PC-9 (cell line): ENCODE data around the gene SAMD7. TPM values are rescaled to one million over a fixed set of nuclear protein-coding genes. Genes with fewer than 3 reads are reported as not detected.

Experiments
- BruUV-seq: library from RNA; stranded (reverse); fragments of 400-500 nt; replicated peaks from 2 replicates; lab custom pipeline; 2021; lab: Mats Ljungman, UMichigan
- CTCF ChIA-PET: fragments of 300-600 bp; sonication (Branson Sonifier 250); formaldehyde crosslinking; loops from one replicate; lab custom pipeline; 2022; ENCODE audit warnings: antibody characterized with exemption; lab: Charles Lee
- POLR2A ChIA-PET: fragments of 300-600 bp; sonication (Branson Sonifier 250); formaldehyde crosslinking; loops from one replicate; lab custom pipeline; 2022; ENCODE audit warnings: antibody characterized with exemption; ENCODE audit not compliant: unreplicated experiment; lab: Charles Lee
- DNase-seq, 2 experiments: peaks; one replicate each; pipeline versions ENCODE4 v3.0.0 to v3.0.0-alpha.2; 2015 to 2022; ENCODE audit warnings: mixed read lengths in 1 of 2
- H2AFZ ChIP-seq: fragments of 200-600 bp; sonication (generic); 2 replicates; pipeline ENCODE4 v1.8.1; 2017; ENCODE audit warnings: antibody characterized with exemption
- H3F3A ChIP-seq: fragments of 200-600 bp; sonication (generic); 2 replicates; pipeline ENCODE4 v1.8.1; 2017; ENCODE audit warnings: antibody characterized with exemption, mild to moderate bottlenecking, low read depth; ENCODE audit not compliant: insufficient read depth
- H3K27ac ChIP-seq: fragments of 200-600 bp; sonication (generic); 2 replicates; pipeline ENCODE4 v1.6.1; 2016; ENCODE audit warnings: mixed run types
- H3K27me3 ChIP-seq: fragments of 200-600 bp; sonication (generic); 2 replicates; pipeline ENCODE4 v1.6.1; 2016; ENCODE audit warnings: low read depth, mixed run types; ENCODE audit not compliant: insufficient read depth
- H3K36me3 ChIP-seq: fragments of 200-600 bp; sonication (generic); 2 replicates; pipeline ENCODE4 v1.6.1; 2016; ENCODE audit warnings: low read depth, mixed run types
- H3K4me1 ChIP-seq: fragments of 200-600 bp; sonication (generic); replicated peaks from 2 replicates; pipeline ENCODE4 v1.6.1; 2016; ENCODE audit warnings: mixed run types; ENCODE audit not compliant: insufficient read depth
- H3K4me2 ChIP-seq: fragments of 200-600 bp; sonication (generic); 2 replicates; pipeline ENCODE4 v1.6.1; 2017; ENCODE audit warnings: mixed run types
- H3K4me3 ChIP-seq: fragments of 200-600 bp; sonication (generic); 2 replicates; pipeline ENCODE4 v1.6.1; 2016; ENCODE audit warnings: mixed run types
- H3K79me2 ChIP-seq: fragments of 200-600 bp; sonication (generic); 2 replicates; pipeline ENCODE4 v1.6.1; 2017; ENCODE audit warnings: low read depth, mixed run types
- H3K9me2 ChIP-seq: fragments of 200-600 bp; sonication (generic); 2 replicates; pipeline ENCODE4 v1.8.1; 2017; ENCODE audit warnings: mild to moderate bottlenecking; ENCODE audit not compliant: insufficient read depth
- H3K9me3 ChIP-seq: fragments of 200-600 bp; sonication (generic); 2 replicates; pipeline ENCODE4 v1.8.1; 2016; ENCODE audit warnings: low read depth; ENCODE audit not compliant: insufficient read depth
- H4K20me1 ChIP-seq: fragments of 200-600 bp; sonication (generic); 2 replicates; pipeline ENCODE4 v1.8.1; 2017; ENCODE audit not compliant: insufficient read depth
- EZH2 ChIP-seq: fragments of 200-600 bp; sonication (generic); IDR thresholded peaks from 2 replicates; pipeline ENCODE4 v1.8.0; 2017; ENCODE audit warnings: antibody characterized with exemption, low read depth
- intact Hi-C: fragments of 100-400 bp; cut with micrococcal nuclease; formaldehyde crosslinking; loops from one replicate; pipeline ENCODE4 v1.10.0; 2022; ENCODE audit not compliant: unreplicated experiment
- total RNA-seq: library from RNA; stranded (reverse); gene quantifications from 2 replicates; pipeline ENCODE4 v1.2.3, GENCODE V29; 2021
- TF ChIP-seq, protein P1 (sequence below): fragments of 200-600 bp; sonication (generic); conservative IDR thresholded peaks from 2 replicates; pipeline ENCODE4 v1.6.1; 2017; ENCODE audit warnings: mixed run types, antibody characterized with exemption, mild to moderate bottlenecking, moderate library complexity

The SAMD7 gene
- total RNA-seq, 1 experiment from 2014 or later, result not detected

- Histone ChIP-seq H3K4me2 (peak overlapping the region; percentile 85), H3K27ac (no peak overlapping the region), H3K79me2 (peaks cover 43% of the 10 kb centered on the region), H3K36me3 (peaks cover 25% of the 10 kb centered on the region), H3F3A (peaks cover 3% of the 10 kb centered on the region; the same call in 1 of the 2 replicates), H3K27me3 (no peaks in the 10 kb centered on the region), H4K20me1 (peaks cover 35% of the 10 kb centered on the region), H3K9me3 (0 out of 2 replicates have a peak, but pooled peaks cover 4% of the 10 kb centered on the region), H3K4me1 (peaks cover 25% of the 10 kb centered on the region), H2AFZ (peak overlapping the region; percentile 96), H3K9me2 (no peaks in the 10 kb centered on the region), H3K4me3 (peak overlapping the region; percentile 63)
- intact Hi-C loops, result loop anchor here (1.0 to 5.0 kb wide), 6 partner anchors 82 to 923 kb away; partner anchors contain the start of gene MYNN
- no peak for DNase-seq
- TSS peak; percentile 73 for BruUV-seq
- ChIA-PET CTCF (interaction anchor here (0.6 kb wide), 1 partner anchor 68 kb away, joined by 4 read pairs; no protein-coding TSS in a partner anchor), POLR2A (interaction anchor here (0.6 kb wide), 1 partner anchor 1034 kb away, joined by 3 read pairs; no protein-coding TSS in a partner anchor)
- TF ChIP-seq, protein P1, sequence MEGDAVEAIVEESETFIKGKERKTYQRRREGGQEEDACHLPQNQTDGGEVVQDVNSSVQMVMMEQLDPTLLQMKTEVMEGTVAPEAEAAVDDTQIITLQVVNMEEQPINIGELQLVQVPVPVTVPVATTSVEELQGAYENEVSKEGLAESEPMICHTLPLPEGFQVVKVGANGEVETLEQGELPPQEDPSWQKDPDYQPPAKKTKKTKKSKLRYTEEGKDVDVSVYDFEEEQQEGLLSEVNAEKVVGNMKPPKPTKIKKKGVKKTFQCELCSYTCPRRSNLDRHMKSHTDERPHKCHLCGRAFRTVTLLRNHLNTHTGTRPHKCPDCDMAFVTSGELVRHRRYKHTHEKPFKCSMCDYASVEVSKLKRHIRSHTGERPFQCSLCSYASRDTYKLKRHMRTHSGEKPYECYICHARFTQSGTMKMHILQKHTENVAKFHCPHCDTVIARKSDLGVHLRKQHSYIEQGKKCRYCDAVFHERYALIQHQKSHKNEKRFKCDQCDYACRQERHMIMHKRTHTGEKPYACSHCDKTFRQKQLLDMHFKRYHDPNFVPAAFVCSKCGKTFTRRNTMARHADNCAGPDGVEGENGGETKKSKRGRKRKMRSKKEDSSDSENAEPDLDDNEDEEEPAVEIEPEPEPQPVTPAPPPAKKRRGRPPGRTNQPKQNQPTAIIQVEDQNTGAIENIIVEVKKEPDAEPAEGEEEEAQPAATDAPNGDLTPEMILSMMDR, result no peak
- TF ChIP-seq EZH2, result no peak
These were observed 54.4 kb downstream of the SAMD7 start for GRCh38 chr3:169965562-169966427.

GRCh38 chr3:169966428-169966950, 55.1 kb downstream of the SAMD7 start, which contains the start of gene SEC62:
SEC62 (plus strand) TSS chr3:169966807; CDS start chr3:169966823, 16 bp downstream.
- ChIA-PET POLR2A (interaction anchor here (0.8 to 0.9 kb wide), 2 partner anchors 83 to 154 kb away, joined by 4 to 6 read pairs; partner anchors contain the start of genes LRRC34 and LRRIQ4), CTCF (interaction anchor here (0.6 kb wide), 1 partner anchor 68 kb away, joined by 4 read pairs; no protein-coding TSS in a partner anchor)
- Histone ChIP-seq H3K9me3 (0 out of 2 replicates have a peak, but pooled peaks cover 4% of the 10 kb centered on the region), H3K27ac (peak within 1 kb of the TSS; percentile 54), H3K27me3 (no peaks in the 10 kb centered on the region), H4K20me1 (peaks cover 41% of the 10 kb centered on the region), H3K4me1 (peaks cover 25% of the 10 kb centered on the region), H3K4me3 (peak within 1 kb of the TSS; percentile 63), H2AFZ (peak within 1 kb of the TSS; percentile 96), H3K36me3 (peaks cover 26% of the 10 kb centered on the region), H3K79me2 (peaks cover 50% of the 10 kb centered on the region), H3K4me2 (peak within 1 kb of the TSS; percentile 85), H3K9me2 (no peaks in the 10 kb centered on the region), H3F3A (peaks cover 3% of the 10 kb centered on the region; the same call in 1 of the 2 replicates)
- no TSS peak for BruUV-seq
- peak; percentile 81 to 96 for DNase-seq
- intact Hi-C loops, result loop anchor here (1.0 to 5.0 kb wide), 6 partner anchors 81 to 924 kb away; partner anchors contain the start of gene MYNN
- TF ChIP-seq, protein P1, result peak; percentile 37; the same call in 1 of the 2 replicates
- no peak for TF ChIP-seq EZH2
